GM12892 (cell line): ENCODE data around the gene GULP1.

ENCODE experiments used
- DNase-seq: peaks from one replicate; pipeline ENCODE4 v3.0.0; 2011; ENCODE audit not compliant: insufficient read length
- FAIRE-seq: peaks from 2 replicates; lab custom pipeline; 2011; peaks lifted over from hg19 to GRCh38; lab: Jason Lieb, UNC
- POLR2A ChIP-seq: IDR thresholded peaks from 2 replicates; pipeline ENCODE4 v1.6.1; 2011; ENCODE audit warnings: low read depth, low read length, control low read depth
- POLR2AphosphoS5 ChIP-seq: IDR thresholded peaks from 2 replicates; pipeline ENCODE4 v1.6.1; 2011; ENCODE audit warnings: low read depth, low read length, control low read depth
- TAF1 ChIP-seq: IDR thresholded peaks from 2 replicates; pipeline ENCODE4 v1.6.1; 2011; ENCODE audit warnings: low read depth, mild to moderate bottlenecking, control low read depth, low read length, borderline replicate concordance

GULP1 gene

GRCh38 chr2:188353282-188353681 is 61.6 kb downstream of the GULP1 start:
- DNase-seq, result no peak
- TF ChIP-seq POLR2AphosphoS5 (no peak), TAF1 (no peak), POLR2A (no peak)
- FAIRE-seq, result no peak

DNA sequence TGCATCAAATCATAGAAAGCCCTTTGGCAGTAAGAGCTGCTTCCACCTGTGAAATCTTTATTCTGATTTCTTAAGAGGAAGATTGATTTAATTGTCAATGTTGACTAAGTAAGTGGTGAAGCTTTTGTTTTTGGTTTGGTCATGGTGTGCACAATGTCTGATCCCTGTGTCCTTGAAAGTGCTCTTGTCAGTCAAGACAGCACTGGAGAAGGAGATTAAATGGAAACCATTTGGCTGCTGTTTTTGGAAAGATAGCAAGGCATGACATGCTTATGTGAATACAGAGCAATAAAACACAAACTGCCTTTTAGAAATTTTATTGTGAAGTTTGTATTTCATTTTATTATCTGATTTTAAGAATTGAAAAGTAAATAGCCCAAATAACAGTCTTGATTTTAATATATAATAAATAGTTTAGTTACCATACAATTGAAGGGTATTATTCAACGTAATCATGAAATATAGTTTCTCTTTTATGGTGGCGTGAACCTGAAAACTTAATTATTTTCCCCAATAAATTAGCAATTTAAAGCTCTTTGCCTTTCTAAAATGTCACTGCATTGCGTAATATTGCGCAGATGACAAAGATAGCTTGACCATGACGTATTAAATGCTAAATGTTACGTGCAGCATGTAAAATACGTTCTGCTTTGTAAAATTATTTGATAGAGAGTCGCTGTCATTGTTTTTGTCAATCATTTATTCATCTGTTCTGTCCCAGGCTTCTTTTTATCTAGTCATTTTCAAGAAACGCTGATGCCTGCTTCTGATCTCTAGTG is 69.0 kb downstream of the GULP1 start:
- no peak for TF ChIP-seq TAF1
- FAIRE-seq (no peak), DNase-seq (no peak)

GRCh38 chr2:188364033-188364630 is 72.5 kb downstream of the GULP1 start:
- FAIRE-seq (no peak), DNase-seq (no peak)
- TF ChIP-seq POLR2A, result no peak
- no peak for TF ChIP-seq TAF1
- TF ChIP-seq POLR2AphosphoS5, result no peak

DNA sequence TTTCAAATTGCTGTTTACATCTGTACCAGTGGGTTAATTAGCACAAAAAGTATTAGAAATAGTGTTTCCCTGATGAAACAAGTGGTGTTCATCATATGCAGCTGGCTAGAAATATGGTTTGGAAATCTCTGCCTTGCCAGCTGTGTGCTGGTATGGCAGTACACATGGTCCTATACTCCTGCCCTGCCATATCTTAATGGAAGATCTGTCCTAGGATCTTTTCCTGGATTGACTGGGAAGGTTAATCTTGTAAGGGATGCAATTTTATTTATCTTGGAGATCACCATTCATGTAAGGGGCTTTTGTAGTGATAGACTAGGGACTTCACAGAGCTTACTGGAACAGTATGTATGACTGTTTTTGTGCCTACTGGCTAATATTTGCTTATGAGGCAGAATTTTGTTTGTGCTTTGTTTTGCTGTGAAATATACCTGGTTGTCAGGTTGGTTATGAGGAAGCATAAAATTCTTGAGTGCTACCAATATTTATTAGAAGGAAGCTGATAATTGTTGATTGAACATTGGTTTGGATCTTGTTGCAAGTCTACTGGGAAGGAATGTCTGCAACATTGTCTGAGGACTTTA is 73.5 kb downstream of the GULP1 start:
- DNase-seq, result no peak
- TF ChIP-seq POLR2A (no peak), POLR2AphosphoS5 (no peak), TAF1 (no peak)
- FAIRE-seq, result no peak

DNA sequence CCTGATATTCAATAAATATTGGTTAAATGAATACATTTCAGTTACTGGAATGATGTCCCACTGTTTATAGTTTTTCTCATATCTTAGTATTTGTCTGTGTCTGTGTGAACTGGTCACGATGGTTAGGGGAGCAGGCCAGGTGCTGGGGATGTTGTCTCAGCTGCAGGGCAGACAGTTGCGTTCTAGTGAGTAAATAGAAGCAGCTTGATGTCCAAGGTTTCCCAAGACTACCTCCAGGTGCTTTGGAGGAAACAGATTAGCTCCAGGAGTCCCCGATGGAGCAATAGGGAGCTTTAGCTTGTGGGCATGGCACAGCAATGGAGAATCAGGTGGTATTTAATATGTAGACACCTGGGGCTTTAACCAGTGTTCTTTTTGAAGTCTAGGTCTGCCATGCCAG is 75.5 kb downstream of the GULP1 start:
- FAIRE-seq (no peak), DNase-seq (no peak)
- no peak for TF ChIP-seq POLR2A
- TF ChIP-seq TAF1, result no peak
- no peak for TF ChIP-seq POLR2AphosphoS5

DNA sequence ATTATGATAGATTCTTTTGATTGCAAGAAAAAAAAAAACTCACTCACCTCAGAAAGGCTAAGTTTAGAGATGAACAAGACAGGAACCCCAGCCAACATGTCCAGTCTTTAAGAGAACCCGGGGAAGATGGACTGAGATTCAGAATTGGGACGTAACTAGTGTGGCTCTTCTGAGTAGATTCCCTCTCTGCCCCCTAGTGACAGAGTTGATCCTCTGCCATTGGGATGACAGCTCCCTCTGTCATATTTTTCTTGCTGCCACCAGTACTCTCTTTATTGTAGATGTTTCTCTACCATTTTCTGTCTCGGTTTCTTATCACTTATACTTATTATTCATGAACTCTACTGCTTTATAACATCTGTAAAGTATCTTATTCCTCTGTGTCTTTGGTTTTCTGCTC is 77.7 kb downstream of the GULP1 start:
- no peak for DNase-seq
- no peak for TF ChIP-seq POLR2AphosphoS5
- TF ChIP-seq POLR2A, result no peak
- TF ChIP-seq TAF1, result no peak
- FAIRE-seq, result peak; percentile 79

DNA sequence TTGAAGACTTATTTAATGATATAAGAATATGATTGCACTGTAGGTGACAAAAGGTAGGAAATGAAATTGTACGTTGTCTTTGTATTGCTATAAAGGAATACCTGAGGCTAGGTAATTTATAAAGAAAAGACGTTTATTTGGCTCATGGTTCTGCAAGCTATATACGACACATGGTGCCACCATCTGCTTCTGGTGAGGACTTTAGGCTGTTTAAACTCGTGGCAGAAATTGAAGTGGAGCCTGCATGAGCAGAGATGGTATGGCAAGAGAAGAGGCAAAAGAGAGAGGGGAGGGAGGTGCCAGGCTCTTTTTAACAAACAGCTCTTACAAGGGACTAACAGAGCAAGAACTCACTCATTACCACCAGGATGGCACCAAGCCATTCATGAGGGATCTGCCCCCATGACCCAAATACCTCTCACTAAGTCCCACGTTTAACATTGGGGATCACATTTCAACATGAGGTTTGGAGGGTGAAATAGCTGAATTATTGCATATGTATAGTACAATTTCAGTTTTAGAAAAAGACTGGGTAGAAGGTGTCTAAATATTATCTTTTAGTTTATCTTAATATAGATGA is 86.8 kb downstream of the GULP1 start:
- FAIRE-seq (no peak), DNase-seq (no peak)
- TF ChIP-seq POLR2AphosphoS5 (no peak), TAF1 (no peak), POLR2A (no peak)

GRCh38 chr2:188379748-188380147 is 88.1 kb downstream of the GULP1 start:
- FAIRE-seq (no peak), DNase-seq (no peak)
- TF ChIP-seq POLR2AphosphoS5 (no peak), TAF1 (no peak), POLR2A (no peak)

- FAIRE-seq, result no peak
These were observed 88.6 kb downstream of the GULP1 start for GRCh38 chr2:188380280-188380679.

DNA sequence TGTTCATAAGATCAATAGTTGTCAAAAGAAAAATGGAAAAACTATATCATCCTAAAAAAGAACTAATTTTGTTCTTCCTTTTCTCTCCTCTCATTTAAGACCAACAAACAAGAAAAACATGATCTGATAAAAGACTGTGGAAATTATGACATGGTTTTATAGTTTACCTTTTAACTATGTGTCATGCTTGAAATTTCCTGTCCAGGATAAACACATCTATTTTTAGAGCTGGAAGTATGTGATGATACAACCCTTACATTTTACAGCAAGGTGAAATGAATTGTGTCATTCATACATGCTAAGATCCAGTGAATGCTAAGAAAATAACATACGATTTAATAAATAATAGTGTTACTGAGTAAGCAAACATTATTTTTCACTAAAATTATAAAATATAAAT is 89.9 kb downstream of the GULP1 start:
- FAIRE-seq (no peak), DNase-seq (no peak)
- no peak for TF ChIP-seq POLR2AphosphoS5
- no peak for TF ChIP-seq POLR2A
- TF ChIP-seq TAF1, result no peak

More at GRCh38 chr2:188380280-188380679, 88.6 kb downstream of the GULP1 start:
- DNase-seq, result no peak
- TF ChIP-seq TAF1, result no peak
- no peak for TF ChIP-seq POLR2A
- TF ChIP-seq POLR2AphosphoS5, result no peak

DNA sequence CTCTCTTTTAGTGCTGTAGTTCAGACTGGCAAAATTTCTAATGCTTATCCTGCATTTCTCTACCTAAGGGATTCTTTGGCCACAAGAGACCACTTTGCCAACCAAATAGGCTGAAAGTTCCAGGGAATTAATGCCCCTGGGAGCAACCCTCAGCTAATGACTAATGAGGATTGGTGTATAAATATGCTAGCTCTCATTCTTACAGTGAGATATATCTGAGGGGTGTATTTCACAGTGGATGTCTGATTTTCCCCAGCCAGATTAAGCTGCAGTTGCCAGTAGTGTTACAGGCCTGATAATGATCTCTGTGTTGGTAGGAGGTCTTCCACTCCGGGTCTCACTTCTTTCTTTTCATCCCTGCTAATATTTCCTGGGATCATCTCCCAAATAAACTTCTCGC is 90.4 kb downstream of the GULP1 start:
- DNase-seq (no peak), FAIRE-seq (no peak)
- TF ChIP-seq TAF1 (no peak), POLR2AphosphoS5 (no peak), POLR2A (no peak)

DNA sequence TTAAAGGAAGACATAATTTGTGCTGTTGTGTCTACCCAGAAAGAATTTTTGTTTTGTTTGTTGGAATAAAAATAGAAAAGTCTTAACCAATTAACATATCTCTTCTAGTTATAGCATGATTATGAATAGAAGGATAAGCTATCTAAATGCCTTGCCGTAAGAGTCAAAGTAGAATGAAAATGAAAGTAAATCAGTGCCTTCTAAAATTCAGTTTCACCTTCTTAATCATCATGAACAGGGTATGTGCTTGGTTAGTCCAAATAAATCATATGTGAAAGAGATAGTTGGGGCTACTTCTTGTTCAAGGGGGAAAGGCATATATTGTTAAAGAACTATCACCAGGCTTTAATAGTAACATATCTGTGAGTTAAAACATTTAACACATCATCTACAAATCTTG is 91.5 kb downstream of the GULP1 start:
- TF ChIP-seq POLR2A, result no peak
- no peak for TF ChIP-seq TAF1
- no peak for TF ChIP-seq POLR2AphosphoS5
- FAIRE-seq, result no peak
- DNase-seq, result no peak

DNA sequence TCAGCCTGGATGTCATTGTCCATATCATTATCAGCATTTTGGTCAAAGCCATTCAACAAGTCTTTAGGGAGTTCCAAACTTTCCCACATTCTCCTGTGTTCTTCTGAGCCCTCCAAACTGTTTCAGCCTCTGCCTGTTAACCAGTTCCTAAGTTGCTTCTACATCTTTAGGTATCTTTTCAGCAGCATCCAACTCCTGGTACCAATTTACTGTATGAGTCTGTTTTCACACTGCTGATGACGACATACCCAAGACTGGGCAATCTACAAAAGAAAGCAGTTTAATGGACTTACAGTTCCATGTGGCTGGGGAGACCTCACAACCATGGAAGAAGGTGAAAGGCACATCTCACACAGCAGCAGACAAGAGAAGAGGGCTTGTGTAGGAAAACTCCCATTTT is 94.2 kb downstream of the GULP1 start:
- FAIRE-seq (no peak), DNase-seq (no peak)
- no peak for TF ChIP-seq TAF1
- TF ChIP-seq POLR2AphosphoS5, result no peak
- no peak for TF ChIP-seq POLR2A
